NAMALWA (cell line): ENCODE data around the gene TKTL1.
"Not testable (repeated sequence)": the region's sequence is repeated elsewhere in the genome, so short reads cannot be mapped to it uniquely, and the experiment has no call there.

Experiments used
- DNase-seq: peaks from one replicate; pipeline ENCODE4 v3.0.0-alpha.2; 2015; ENCODE audit warnings: low spot score

Gene TKTL1

GRCh38 chrX:154295664-154296310, at the start of gene TKTL1:
Gene TKTL1, plus strand, starts transcription at chrX:154295795. Its CDS starts 65 bp downstream, at chrX:154295860.
- DNase-seq: no peak

DNA sequence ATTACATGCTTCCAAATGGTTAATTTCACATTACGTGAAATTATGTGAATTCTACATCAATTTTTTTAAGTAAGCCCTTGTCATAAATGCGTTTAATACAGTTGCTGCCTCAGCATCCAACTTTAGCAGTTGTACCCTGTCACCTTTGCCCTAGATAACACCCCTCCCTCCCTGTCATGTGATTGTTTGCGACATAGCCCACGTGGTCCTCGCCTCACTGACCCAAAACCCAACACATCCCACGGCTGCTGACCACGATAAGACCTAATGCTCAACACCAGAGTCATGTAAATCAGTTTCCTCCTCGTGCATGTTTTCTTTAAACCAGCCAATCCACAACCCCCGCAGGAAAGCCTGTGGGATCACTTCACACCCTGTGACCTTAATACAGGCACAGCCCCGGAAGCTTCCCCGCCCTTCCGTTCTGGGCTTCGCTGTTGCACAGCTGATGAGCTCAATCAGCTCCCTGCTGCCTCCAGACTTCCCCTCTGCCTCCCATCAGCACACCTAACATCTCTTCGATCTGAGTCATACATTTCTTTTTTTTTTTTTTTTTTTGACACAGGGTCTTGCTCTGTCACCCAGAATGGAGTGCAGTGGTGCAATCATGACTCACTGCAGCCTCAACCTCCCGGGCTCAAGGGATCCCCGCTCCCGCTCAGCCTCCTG, 48.1 kb upstream of the TKTL1 start:
- DNase-seq: not testable (repeated sequence)

- DNase-seq: not testable (repeated sequence)
Measured at GRCh38 chrX:154248076-154248475, 47.5 kb upstream of the TKTL1 start.

DNA sequence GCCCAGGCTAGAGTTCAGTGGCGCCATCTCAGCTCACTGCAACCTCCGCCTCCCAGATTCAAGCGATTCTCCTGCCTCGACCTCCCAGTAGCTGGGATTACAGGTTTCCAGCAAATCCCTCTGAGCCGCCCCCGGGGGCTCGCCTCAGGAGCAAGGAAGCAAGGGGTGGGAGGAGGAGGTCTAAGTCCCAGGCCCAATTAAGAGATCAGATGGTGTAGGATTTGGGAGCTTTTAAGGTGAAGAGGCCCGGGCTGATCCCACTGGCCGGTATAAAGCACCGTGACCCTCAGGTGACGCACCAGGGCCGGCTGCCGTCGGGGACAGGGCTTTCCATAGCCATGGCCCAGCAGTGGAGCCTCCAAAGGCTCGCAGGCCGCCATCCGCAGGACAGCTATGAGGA, 38.3 kb upstream of the TKTL1 start, which contains the start of gene OPN1MW3:
TSS of gene OPN1MW3 (plus strand) at position 301 of the 400 bp plus-strand sequence. CDS start at position 339, 38 bp downstream.
- not testable (repeated sequence) for DNase-seq

GRCh38 chrX:154258711-154259110, 36.9 kb upstream of the TKTL1 start:
- DNase-seq: not testable (repeated sequence)

DNA sequence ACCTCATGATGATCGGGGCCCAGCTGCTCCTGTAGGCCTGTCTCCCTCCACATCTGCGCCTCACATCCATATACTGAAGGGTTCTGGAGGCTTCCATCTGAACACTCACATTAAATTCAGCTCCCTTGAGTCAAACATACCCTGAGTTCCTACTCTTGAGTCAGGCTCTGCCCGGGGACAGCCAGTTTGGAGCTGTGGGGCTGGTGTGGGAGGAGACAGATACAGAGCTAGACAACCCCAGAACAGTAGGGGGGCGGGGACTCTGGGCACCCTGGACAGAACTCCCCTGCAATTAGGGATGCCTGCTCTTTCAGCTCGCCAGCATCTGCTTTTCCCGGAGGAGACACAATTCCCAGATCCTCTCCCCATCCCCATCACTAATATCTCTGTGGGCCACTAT, 32.5 kb upstream of the TKTL1 start:
- not testable (repeated sequence) for DNase-seq

DNA sequence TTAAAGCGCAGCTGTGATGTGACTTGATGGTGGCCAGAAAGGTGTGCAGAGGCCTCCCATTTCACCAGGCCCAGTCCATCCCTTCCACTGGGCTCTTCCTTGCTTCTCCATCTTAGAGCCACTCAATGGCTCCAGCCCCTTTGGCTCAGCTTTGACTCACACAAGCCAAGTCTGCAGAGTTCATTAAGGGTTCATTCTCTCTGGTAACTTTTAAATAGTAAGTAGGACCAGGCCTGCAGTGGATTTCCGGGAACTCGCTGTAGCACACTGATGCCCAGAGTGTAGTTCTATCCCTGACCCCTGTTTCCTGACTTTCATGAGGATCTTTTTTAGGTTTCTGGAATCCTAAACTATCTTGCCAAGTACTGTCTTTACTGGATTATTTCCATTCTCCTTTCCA, 26.4 kb upstream of the TKTL1 start:
- not testable (repeated sequence) for DNase-seq

- not testable (repeated sequence) for DNase-seq
Measured at GRCh38 chrX:154284489-154285338, 10.9 kb upstream of the TKTL1 start.

GRCh38 chrX:154286406-154286805, 9.2 kb upstream of the TKTL1 start:
- not testable (repeated sequence) for DNase-seq

DNA sequence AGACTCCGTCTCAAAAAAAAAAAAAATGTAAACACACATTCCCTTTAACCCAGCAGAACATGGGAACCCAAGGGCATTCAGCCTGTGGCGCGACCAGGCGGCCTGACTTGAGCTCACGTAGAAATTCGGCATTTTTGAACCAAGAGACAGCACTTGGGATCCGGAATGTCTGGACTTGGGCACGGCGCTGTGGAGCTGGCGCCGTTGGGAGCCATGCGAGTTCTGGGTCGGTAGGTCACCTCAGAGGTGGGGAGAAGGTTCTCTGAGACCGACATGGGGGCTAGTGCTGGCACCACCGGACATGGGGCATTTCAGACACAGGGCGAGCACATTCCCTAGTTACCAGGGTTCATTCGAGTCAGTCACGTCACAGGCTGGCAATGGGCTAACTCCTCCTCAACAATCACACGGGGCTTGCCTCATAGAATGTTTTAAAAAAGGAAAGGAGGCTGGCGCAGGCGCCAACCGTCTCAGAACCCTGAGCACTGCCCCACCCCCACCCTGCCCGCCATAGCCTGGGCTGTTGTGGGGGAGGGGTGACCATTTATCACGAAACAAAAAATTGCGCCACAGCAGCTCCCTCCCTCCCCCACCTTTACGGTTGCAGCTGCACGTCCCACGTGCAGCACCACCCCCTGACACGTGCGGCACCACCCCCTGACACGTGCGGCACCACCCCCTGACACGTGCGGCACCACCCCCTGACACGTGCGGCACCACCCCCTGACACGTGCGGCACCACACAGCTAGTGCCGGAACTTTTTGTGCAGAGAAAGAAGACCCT, 612 bp upstream of the TKTL1 start, which contains the start of gene TEX28:
TSS of gene TEX28 (minus strand) at position 334 of the 784 bp plus-strand sequence. CDS start 3,007 bp downstream, outside the sequence.
- no peak for DNase-seq

DNA sequence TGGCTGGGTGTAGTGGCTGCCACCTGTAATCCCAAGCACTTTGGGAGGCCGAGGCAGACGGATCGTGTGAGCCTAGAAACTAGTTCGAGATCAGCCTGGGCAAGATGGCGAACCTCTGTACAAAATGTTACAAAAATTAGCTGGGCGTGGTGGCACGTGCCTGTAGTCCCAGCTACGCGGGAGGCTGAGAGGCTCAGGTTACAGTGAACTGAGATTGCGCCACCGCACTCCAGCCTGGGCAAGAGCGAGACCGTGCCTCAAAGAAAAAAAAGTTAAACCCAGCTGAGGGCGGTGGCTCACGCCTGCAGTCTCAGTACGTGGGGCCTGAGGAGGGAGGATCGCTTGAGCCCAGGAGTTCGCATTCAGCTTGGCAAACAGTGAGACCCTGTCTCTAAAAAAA, 1.1 kb downstream of the TKTL1 start:
- no peak for DNase-seq

DNA sequence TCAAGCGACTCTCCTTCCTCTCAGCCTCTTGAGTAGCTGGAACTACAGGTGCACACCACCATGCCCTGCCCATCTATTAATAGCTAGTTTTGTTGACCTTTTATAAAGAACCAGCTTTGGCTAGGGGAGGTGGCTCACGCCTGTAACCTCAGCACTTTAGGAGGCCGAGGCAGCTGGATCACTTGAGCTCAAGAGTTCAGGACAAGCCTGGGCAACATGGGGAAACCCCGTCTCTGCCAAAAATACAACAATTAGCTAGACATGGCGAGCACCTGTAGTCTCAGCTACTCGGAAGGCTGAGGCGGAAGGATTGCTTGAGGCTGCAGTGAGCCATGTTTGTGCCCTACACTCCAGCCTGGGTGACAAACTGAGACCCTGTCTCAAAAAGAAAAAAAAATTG, 2.7 kb downstream of the TKTL1 start:
- DNase-seq: peak; percentile 42

DNA sequence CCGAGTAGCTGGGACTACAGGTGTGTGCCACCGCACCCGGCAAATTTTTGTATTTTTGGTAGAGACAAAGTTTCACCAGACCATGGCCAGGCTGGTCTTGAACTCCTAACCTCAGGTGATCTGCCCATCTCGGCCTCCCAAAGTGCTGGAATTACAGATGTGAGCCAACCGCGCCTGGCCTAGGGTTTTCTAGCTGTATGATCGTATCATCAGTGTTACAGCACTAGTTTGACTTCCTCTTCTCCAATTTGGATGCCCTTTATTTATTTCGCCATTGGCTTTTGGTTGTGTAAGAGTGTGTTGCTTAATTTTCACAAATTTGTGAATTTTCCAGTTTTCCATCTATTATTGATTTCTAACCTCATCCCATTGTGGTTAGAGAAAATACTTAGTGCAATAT, 5.2 kb downstream of the TKTL1 start:
- no peak for DNase-seq

- not testable (repeated sequence) for DNase-seq
Measured at GRCh38 chrX:154302998-154303397, 7.4 kb downstream of the TKTL1 start.

GRCh38 chrX:154303476-154303875, 7.9 kb downstream of the TKTL1 start:
- no peak for DNase-seq

DNA sequence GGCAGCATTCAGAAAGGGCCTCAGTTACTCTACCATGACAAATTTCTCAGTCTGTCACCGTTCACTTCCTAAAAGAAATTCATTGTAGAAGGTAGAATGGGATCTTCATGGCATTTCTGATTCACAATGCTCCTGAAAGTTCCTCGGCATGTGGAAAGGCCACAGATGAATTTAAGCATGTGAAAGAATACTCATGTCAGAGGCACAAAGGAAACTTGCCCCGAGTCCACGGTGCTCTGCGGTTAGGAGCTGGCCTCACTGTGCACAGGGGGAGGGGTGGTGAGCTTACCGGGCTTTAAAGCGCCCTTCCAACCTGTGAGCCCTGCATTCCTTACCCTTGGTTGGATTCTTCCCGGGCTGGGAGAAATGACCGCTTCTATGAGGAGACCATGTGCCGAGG, 9.3 kb downstream of the TKTL1 start:
- DNase-seq: no peak

DNA sequence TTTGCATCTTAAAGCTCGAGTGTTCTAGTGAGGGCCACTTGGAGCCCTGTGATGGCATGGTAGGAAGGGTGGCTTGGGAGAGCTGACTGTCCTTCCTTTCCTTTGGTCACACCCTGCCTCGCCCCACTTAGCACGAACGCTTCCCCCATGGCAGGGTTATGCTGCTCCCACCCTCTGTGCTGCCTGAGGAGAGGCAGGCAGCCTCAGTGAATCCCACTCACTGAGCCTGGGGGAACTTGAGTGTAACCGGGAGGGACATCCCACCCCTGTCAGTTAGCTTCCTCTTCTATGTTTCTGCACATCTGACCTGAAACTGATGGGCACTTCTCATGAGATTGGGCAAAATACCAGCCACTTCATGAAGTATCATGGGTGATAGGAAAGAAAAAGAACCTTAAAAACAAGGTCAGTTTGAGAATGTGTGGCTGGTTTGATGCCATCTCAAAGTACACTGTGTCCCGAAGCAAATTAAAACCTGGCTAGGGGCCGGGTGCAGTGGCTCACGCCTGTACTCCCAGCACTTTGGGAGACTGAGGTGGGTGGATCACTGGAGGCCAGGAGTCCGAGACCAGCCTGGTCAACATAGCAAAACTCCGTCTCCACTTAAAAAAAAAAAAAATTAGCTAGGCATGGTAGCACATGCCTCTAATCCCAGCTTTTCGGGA, 10.1 kb downstream of the TKTL1 start:
- DNase-seq: no peak

DNA sequence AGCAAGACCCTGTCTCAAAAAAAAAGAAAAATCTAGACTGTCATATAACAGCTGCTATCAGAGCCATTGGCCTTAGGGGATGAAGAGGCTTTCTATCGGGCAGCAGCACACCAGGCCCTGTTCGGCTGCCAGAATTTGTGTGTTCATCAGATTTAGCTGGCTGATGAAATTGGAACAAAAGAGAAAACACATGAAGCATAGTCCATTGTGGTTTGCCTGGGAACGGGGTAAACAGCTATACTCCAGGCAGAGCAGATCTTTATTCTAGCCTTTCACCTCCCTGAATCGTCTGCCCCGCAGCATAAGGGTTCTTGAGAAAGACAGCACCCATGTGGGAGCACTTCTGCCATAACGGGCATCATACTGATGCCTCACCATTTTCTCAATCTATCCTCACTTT, 11.6 kb downstream of the TKTL1 start:
- no peak for DNase-seq

DNA sequence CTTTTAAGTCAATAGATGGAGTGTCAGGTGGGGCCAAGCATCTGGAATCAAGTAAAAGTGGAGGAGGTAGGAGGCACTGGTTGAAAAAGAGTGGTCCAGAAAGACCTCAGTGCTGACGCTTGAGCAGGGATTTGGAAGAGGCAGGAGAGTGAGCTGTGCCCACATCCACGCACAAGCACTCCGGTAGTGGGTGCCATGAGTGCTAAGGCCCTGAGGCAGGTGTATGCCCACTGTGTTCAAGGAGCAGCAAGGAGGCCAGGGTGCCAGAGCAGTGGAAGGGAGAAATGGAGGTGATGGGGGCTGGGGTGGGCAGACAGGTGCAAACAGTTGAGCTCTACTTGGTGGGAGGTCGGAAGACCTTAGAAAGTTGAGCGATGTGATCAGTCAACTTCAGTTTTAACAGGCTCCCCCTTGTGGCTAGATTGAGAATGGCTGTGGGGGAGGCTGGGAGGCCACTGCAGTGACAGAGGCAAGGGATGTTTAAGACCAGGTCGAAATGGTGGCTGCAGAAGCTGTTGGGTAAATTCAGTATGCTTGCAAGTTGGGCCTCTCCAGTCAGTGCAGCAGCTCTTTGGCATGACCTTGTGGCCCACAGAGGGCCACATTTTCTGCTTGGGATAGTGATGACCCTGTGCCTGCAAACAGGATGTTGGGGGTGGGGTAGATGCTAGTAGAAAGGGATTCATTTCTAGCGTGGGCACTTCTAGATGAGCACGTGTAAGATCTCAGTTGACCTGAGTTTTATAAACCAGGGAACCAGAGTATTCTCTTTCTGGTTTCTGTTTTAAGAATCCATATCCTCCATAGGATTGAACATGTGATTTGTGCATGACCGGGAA, 12.7 kb downstream of the TKTL1 start:
- peak; percentile 75 for DNase-seq
